Measurements from ENCODE around the gene AFF4.

GRCh38 chr5:132951897-132952296, 11.5 kb downstream of the AFF4 start:
- TF ChIP-seq CSRNP3 (CRISPR knock-in tag; IDR thresholded peaks at IDR 0.05), result no peak
- TF ChIP-seq PATZ1 (CRISPR knock-in tag; IDR thresholded peaks at IDR 0.05; ENCODE audit: borderline replicate concordance), result no peak
- no peak for TF ChIP-seq ZNF70 (CRISPR knock-in tag; IDR thresholded peaks at IDR 0.05)
- TF ChIP-seq CSDC2 (CRISPR knock-in tag; IDR thresholded peaks at IDR 0.05), result no peak
- TF ChIP-seq ZNF8 (CRISPR knock-in tag; IDR thresholded peaks at IDR 0.05), result no peak
- no peak for TF ChIP-seq ZFP3 (CRISPR knock-in tag; IDR thresholded peaks at IDR 0.05)
- TF ChIP-seq CREB5 (CRISPR knock-in tag; IDR thresholded peaks at IDR 0.05; ENCODE audit: low read depth), result no peak
- no peak for TF ChIP-seq OSR1 (CRISPR knock-in tag; IDR thresholded peaks at IDR 0.05)
- no peak for TF ChIP-seq ARNTL (CRISPR knock-in tag; IDR thresholded peaks at IDR 0.05; ENCODE audit: borderline replicate concordance, low read depth)
- no peak for TF ChIP-seq ZFP30 (CRISPR knock-in tag; IDR thresholded peaks at IDR 0.05)
- no peak for TF ChIP-seq ESRRG (CRISPR knock-in tag; IDR thresholded peaks at IDR 0.05)
- no peak for TF ChIP-seq PPARA (CRISPR knock-in tag; IDR thresholded peaks at IDR 0.05; ENCODE audit: borderline replicate concordance)
- no peak for TF ChIP-seq TOX (CRISPR knock-in tag; IDR thresholded peaks at IDR 0.05; ENCODE audit: borderline replicate concordance)
- TF ChIP-seq ISL1 (CRISPR knock-in tag; IDR thresholded peaks at IDR 0.05), result no peak
